ENCODE results near the gene TBC1D22A. TPM values are rescaled to one million over a fixed set of nuclear protein-coding genes. Genes with fewer than 3 reads are reported as not detected.

TBC1D22A gene
- total RNA-seq, 2 donors from 2014 or later: 11.5 to 15.4 TPM

DNA sequence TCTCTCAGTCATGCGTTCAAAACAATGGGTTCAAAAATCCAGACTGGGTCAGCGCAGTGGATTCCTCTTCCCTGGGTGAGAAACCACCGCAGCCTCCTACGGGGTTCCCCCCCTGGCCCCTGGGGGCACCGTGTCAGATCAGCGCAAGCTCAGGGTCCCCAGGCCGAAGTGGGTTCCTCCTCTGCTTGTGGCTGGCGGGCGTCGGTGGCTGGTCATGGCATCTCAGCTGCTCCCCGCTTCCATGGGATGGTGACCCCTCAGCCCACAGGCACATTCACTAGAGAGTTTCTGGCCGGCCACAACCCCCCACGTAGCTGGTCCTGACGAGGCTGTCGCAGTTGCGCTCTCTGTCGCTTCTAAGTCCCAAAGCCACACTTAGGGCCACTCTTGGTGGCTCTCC, 389.8 kb downstream of the TBC1D22A start:
- no peaks in the 10 kb centered on the region for H3K9me3 ChIP-seq
- H3K27me3 ChIP-seq: no peaks in the 10 kb centered on the region
- no peak for TF ChIP-seq CTCF (IDR thresholded peaks at IDR 0.05)
- H3K4me3 ChIP-seq: no peak overlapping the region
- no peaks in the 10 kb centered on the region for H3K36me3 ChIP-seq
- H3K4me1 ChIP-seq: peaks cover 0 to 35% of the 10 kb centered on the region in 2 donors
- H3K27ac ChIP-seq: no peak overlapping the region
- no peak for DNase-seq (ENCODE audit: low spot score)

DNA sequence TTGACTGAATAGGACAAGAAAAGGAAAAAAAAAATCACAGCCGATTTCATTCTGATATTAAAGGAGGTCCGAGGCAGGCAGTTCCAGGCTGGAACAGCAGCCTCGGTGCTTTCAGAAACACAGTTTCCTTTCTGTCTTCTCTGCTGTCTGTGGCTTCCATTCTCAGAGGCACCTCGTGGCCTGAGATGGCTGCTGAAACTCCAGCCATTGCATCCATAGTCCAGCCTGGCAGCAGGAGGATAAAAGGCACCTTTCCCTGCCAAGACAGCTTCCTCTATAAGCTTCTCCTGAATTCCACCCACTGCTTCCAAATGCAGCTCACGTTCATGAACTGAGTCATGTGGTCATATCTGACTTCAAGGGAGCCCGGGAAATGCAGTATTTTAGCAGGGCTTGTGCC, 390.5 kb downstream of the TBC1D22A start:
- H3K4me3 ChIP-seq: no peak overlapping the region
- H3K9me3 ChIP-seq: no peaks in the 10 kb centered on the region
- no peaks in the 10 kb centered on the region for H3K27me3 ChIP-seq
- DNase-seq (ENCODE audit: low spot score): no peak
- H3K4me1 ChIP-seq: peaks cover 0 to 35% of the 10 kb centered on the region in 2 donors
- H3K36me3 ChIP-seq: no peaks in the 10 kb centered on the region
- H3K27ac ChIP-seq: no peak overlapping the region
- TF ChIP-seq CTCF (IDR thresholded peaks at IDR 0.05): no peak

- Histone ChIP-seq H3K4me3 (peak overlapping the region; percentile 28 to 43), H3K36me3 (no peaks in the 10 kb centered on the region), H3K4me1 (peaks cover 0 to 29% of the 10 kb centered on the region in 2 donors), H3K27me3 (no peaks in the 10 kb centered on the region), H3K27ac (peak overlapping the region; percentile 68 to 75), H3K9me3 (no peaks in the 10 kb centered on the region)
- no peak for TF ChIP-seq CTCF (IDR thresholded peaks at IDR 0.05)
- no peak for DNase-seq (ENCODE audit: low spot score)
These were observed 391.5 kb downstream of the TBC1D22A start for GRCh38 chr22:47153854-47154525.

DNA sequence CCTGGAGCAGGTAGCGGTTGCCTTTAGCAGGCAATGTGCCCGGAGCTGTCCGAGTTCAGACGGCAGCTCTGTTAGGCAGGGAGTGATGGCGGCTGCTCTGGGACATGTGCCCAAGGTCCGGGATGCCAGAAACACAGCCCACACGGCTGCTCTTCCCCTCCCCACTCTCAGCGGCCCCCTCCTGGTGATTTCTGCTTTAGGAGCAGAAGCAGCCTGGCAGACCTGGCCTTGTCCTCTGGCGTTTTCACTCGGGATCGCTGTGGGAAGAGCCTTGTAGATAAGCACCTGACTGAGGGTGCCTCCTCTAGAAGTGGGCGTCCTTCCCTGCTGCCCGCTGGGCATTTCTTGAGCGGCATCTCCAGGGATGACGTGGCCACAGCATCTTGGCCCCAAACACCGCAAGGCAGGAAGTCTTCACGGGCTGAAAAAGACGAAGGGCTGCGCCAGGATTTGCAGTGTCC, 392.2 kb downstream of the TBC1D22A start:
- Histone ChIP-seq H3K27me3 (no peaks in the 10 kb centered on the region), H3K4me3 (peak overlapping the region; percentile 28 to 43), H3K36me3 (no peaks in the 10 kb centered on the region), H3K4me1 (peaks cover 0 to 22% of the 10 kb centered on the region in 2 donors), H3K9me3 (no peaks in the 10 kb centered on the region), H3K27ac (peak overlapping the region; percentile 68 to 75)
- TF ChIP-seq CTCF (IDR thresholded peaks at IDR 0.05): peak in 1 of 2 donors; percentile 24
- peak; percentile 65 for DNase-seq (ENCODE audit: low spot score)

DNA sequence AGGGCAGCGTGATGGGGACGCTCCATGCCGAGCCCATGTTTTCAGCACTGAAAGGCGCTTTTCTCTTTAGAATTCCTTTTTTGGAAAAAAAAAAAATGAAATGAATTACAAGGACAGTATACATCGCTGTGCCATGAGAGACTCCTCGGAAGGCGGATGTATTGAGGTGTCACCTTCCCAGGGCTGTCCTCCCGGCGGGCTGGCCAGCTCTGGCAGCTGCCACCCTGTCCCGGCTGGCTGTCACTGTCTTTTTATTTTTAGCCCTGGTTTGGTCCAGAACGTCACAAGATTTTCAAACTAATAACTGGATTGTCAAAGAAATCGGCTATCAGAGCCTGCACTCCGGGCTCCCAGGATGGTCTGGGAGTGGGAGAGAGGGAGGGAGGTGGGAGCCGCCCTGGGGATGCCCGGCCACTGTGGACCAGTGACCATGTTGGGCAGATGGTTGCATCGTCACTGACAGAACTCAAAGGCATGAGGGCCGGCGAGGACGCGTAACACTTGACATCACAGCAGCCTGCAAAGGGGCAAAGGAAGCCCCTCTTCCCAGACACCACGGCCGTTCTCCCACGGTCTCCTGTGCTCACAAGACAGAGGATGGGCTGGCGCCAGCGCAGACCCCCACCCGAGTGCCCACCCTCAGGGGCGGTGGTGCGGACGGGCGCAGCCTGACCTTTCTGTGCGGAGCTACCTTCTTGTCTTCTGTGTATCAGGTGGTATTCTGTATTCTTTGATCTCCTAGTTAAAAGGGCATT, 392.9 kb downstream of the TBC1D22A start:
- H3K4me1 ChIP-seq: peaks cover 0 to 21% of the 10 kb centered on the region in 2 donors
- DNase-seq (ENCODE audit: low spot score): no peak
- H3K9me3 ChIP-seq: no peaks in the 10 kb centered on the region
- TF ChIP-seq CTCF (IDR thresholded peaks at IDR 0.05): no peak
- H3K27ac ChIP-seq: peak overlapping the region; percentile 68 to 75
- no peaks in the 10 kb centered on the region for H3K27me3 ChIP-seq
- peak overlapping the region; percentile 28 to 43 for H3K4me3 ChIP-seq
- no peaks in the 10 kb centered on the region for H3K36me3 ChIP-seq

Measured in right atrium auricular region (tissue), 2 donors.